HepG2 (cell line): ENCODE measurements around the gene ACD. TPM values are rescaled to one million over a fixed set of nuclear protein-coding genes. Genes with fewer than 3 reads are reported as not detected.

Source experiments
- ARNT2 ChIP-seq: sonication (generic); formaldehyde crosslinking; IDR thresholded peaks from 2 replicates; pipeline ENCODE4 v1.8.0; 2022; ENCODE audit warnings: mild to moderate bottlenecking, low read depth, missing genetic modification reagents, moderate library complexity
- DMAP1 ChIP-seq: IDR thresholded peaks from 2 replicates; pipeline ENCODE4 v1.6.1; 2016
- ELF3 ChIP-seq: IDR thresholded peaks from 2 replicates; pipeline ENCODE4 v1.6.1; 2016; ENCODE audit warnings: missing genetic modification reagents, missing compliant biosample characterization
- HDAC1 ChIP-seq: sonication (generic); formaldehyde crosslinking; IDR thresholded peaks from 2 replicates; pipeline ENCODE4 v1.5.1; 2020; ENCODE audit warnings: mild to moderate bottlenecking, missing genetic modification reagents
- HDAC2 ChIP-seq: sonication (generic); formaldehyde crosslinking; IDR thresholded peaks from 2 replicates; pipeline ENCODE4 v1.4.0; 2020; ENCODE audit warnings: missing genetic modification reagents
- HOXA5 ChIP-seq: sonication (generic); formaldehyde crosslinking; IDR thresholded peaks from 2 replicates; pipeline ENCODE4 v1.4.0; 2020; ENCODE audit warnings: missing genetic modification reagents
- HOXA7 ChIP-seq: sonication (generic); formaldehyde crosslinking; IDR thresholded peaks from 2 replicates; pipeline ENCODE4 v1.8.1; 2022; ENCODE audit warnings: mild to moderate bottlenecking, missing genetic modification reagents, moderate library complexity
- IRF2 ChIP-seq: IDR thresholded peaks from 2 replicates; pipeline ENCODE4 v1.6.1; 2018; ENCODE audit warnings: missing genetic modification reagents, missing compliant biosample characterization
- KAT7 ChIP-seq: IDR thresholded peaks from 2 replicates; pipeline ENCODE4 v1.6.1; 2018; ENCODE audit warnings: borderline replicate concordance, missing compliant biosample characterization
- MIER3 ChIP-seq: IDR thresholded peaks from 2 replicates; pipeline ENCODE4 v1.6.1; 2016; ENCODE audit warnings: missing compliant biosample characterization, borderline replicate concordance
- NRL ChIP-seq: sonication (generic); formaldehyde crosslinking; IDR thresholded peaks from 2 replicates; pipeline ENCODE4 v1.5.0; 2020; ENCODE audit warnings: missing genetic modification reagents, mild to moderate bottlenecking, moderate library complexity, borderline replicate concordance
- PAX8 ChIP-seq: sonication (generic); formaldehyde crosslinking; IDR thresholded peaks from 2 replicates; pipeline ENCODE4 v1.8.0; 2022; ENCODE audit warnings: mild to moderate bottlenecking, missing genetic modification reagents, borderline replicate concordance
- PCBP2 ChIP-seq: fragments of 200-400 bp; formaldehyde crosslinking; optimal IDR thresholded peaks from 2 replicates; pipeline ENCODE3; 2018; ENCODE audit warnings: low read length, low read depth; ENCODE audit not compliant: poor library complexity, severe bottlenecking
- TARDBP ChIP-seq: sonication (generic); formaldehyde crosslinking; IDR thresholded peaks from 2 replicates; pipeline ENCODE4 v1.8.0; 2022; ENCODE audit warnings: mild to moderate bottlenecking, missing genetic modification reagents
- ZMYM4 ChIP-seq: sonication (generic); formaldehyde crosslinking; IDR thresholded peaks from 2 replicates; pipeline ENCODE4 v1.8.1; 2023; ENCODE audit warnings: mild to moderate bottlenecking, missing genetic modification reagents
- ZNF232 ChIP-seq: sonication (generic); formaldehyde crosslinking; IDR thresholded peaks from 2 replicates; pipeline ENCODE4 v1.4.0; 2020; ENCODE audit warnings: missing genetic modification reagents, borderline replicate concordance
- ZNF264 ChIP-seq: sonication (generic); formaldehyde crosslinking; IDR thresholded peaks from 2 replicates; pipeline ENCODE4 v1.4.0; 2020; ENCODE audit warnings: missing genetic modification reagents
- polyA plus RNA-seq, 8 experiments: library from polyadenylated mRNA; depleted of rRNA in 3 of 8; stranded (reverse) in 7 of 8; unstranded in 1 of 8; fragments of >200 nt; fragmentation: Illumina TruSeq in 4 of 8; extraction: Trizol in 4 of 8; gene quantifications; 2 replicates each; pipeline versions ENCODE4 v1.2.1 to v1.2.3, GENCODE V29; 2011 to 2016; ENCODE audit warnings: low read depth in 4 of 8, missing spikeins in 1 of 8, mixed read lengths in 1 of 8; ENCODE audit not compliant: insufficient read depth in 1 of 8
- total RNA-seq, 5 experiments: library from RNA; depleted of rRNA; stranded (reverse); fragments of >200 nt; fragmentation: Illumina TruSeq; extraction: Trizol; gene quantifications; 2 replicates each; pipeline ENCODE4 v1.2.3, GENCODE V29; 2016; ENCODE audit warnings: low read depth in 1 of 5
- TF ChIP-seq, protein P1 (sequence below): IDR thresholded peaks from 2 replicates; pipeline ENCODE4 v1.6.1; 2018; ENCODE audit warnings: missing genetic modification reagents
- TF ChIP-seq, protein P2 (sequence below): sonication (generic); formaldehyde crosslinking; IDR thresholded peaks from 2 replicates; pipeline ENCODE4 v1.4.0; 2020; ENCODE audit warnings: mild to moderate bottlenecking, low read depth, missing genetic modification reagents
- TF ChIP-seq, protein P3 (sequence below): IDR thresholded peaks from 2 replicates; pipeline ENCODE4 v1.6.1; 2016
- TF ChIP-seq, protein P4 (sequence below): sonication (generic); formaldehyde crosslinking; conservative IDR thresholded peaks from 2 replicates; pipeline ENCODE4 v1.8.0; 2022; ENCODE audit warnings: mild to moderate bottlenecking, moderate library complexity, missing genetic modification reagents
- TF ChIP-seq, protein P5 (sequence below): sonication (generic); formaldehyde crosslinking; IDR thresholded peaks from 2 replicates; pipeline ENCODE4 v1.8.1; 2023; ENCODE audit warnings: mild to moderate bottlenecking, missing genetic modification reagents

The ACD gene
- total and polyA plus RNA-seq, 2 of the 13 experiments (the other 11 are each of a cell fraction or from before 2014, with no cell fraction given) = 32.6 to 38.3 TPM

DNA sequence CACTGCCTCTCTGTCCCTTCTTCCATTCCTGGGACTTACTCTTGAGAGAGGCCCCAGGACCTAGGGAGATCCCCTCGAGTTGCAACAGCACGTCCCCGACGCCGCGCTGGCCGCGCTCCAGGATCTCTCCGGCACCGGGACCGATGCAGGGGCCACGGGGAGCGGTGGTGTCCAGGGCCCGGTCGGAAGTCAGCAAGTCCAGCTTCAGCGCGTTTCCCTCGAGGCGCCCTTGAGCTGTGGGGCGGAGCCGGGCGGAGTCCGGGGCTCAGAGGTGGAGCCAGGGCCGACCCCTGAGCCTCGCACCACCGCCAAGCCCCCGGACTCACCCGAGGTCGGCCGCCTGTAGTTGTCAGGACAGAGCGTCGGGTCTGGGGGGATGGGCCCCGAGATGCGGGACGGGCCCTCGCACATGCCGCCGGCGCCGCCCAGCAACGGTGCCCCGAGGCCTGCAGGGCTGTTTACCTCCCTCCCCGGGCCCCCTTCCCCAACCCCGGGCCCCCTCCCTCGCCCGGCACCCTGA is 6.0 kb upstream of the ACD start (continued):
- TF ChIP-seq, protein P1, sequence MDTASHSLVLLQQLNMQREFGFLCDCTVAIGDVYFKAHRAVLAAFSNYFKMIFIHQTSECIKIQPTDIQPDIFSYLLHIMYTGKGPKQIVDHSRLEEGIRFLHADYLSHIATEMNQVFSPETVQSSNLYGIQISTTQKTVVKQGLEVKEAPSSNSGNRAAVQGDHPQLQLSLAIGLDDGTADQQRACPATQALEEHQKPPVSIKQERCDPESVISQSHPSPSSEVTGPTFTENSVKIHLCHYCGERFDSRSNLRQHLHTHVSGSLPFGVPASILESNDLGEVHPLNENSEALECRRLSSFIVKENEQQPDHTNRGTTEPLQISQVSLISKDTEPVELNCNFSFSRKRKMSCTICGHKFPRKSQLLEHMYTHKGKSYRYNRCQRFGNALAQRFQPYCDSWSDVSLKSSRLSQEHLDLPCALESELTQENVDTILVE (CRISPR knock-in tag) = peak; percentile 87; the same call in 1 of the 2 replicates
- TF ChIP-seq HDAC1 (CRISPR knock-in tag) = peak; percentile 28; the same call in 1 of the 2 replicates
- TF ChIP-seq MIER3 (CRISPR knock-in tag) = peak; percentile 19; the same call in 1 of the 2 replicates
- peak; percentile 71; the same call in 1 of the 2 replicates for TF ChIP-seq NRL (CRISPR knock-in tag)
- TF ChIP-seq, protein P2, sequence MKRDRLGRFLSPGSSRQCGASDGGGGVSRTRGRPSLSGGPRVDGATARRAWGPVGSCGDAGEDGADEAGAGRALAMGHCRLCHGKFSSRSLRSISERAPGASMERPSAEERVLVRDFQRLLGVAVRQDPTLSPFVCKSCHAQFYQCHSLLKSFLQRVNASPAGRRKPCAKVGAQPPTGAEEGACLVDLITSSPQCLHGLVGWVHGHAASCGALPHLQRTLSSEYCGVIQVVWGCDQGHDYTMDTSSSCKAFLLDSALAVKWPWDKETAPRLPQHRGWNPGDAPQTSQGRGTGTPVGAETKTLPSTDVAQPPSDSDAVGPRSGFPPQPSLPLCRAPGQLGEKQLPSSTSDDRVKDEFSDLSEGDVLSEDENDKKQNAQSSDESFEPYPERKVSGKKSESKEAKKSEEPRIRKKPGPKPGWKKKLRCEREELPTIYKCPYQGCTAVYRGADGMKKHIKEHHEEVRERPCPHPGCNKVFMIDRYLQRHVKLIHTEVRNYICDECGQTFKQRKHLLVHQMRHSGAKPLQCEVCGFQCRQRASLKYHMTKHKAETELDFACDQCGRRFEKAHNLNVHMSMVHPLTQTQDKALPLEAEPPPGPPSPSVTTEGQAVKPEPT (CRISPR knock-in tag) = 0 out of 2 replicates have a peak, but pooled peaks have one; percentile 18
- TF ChIP-seq ZNF232 (CRISPR knock-in tag) = no peak; the same call in none of the 2 replicates
- TF ChIP-seq ARNT2 (CRISPR knock-in tag) = 0 out of 2 replicates have a peak, but pooled peaks have one; percentile 29
- TF ChIP-seq DMAP1 (CRISPR knock-in tag) = peak; percentile 45; the same call in 1 of the 2 replicates
- TF ChIP-seq HOXA5 = 0 out of 2 replicates have a peak, but pooled peaks have one; percentile 52
- peak; percentile 30; the same call in 1 of the 2 replicates for TF ChIP-seq KAT7 (CRISPR knock-in tag)
- TF ChIP-seq, protein P3, sequence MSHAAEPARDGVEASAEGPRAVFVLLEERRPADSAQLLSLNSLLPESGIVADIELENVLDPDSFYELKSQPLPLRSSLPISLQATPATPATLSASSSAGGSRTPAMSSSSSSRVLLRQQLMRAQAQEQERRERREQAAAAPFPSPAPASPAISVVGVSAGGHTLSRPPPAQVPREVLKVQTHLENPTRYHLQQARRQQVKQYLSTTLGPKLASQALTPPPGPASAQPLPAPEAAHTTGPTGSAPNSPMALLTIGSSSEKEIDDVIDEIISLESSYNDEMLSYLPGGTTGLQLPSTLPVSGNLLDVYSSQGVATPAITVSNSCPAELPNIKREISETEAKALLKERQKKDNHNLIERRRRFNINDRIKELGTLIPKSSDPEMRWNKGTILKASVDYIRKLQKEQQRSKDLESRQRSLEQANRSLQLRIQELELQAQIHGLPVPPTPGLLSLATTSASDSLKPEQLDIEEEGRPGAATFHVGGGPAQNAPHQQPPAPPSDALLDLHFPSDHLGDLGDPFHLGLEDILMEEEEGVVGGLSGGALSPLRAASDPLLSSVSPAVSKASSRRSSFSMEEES (CRISPR knock-in tag) = no peak
- no peak for TF ChIP-seq PCBP2
- peak; percentile 34; the same call in 1 of the 2 replicates for TF ChIP-seq ELF3 (CRISPR knock-in tag)
- TF ChIP-seq HOXA7 (CRISPR knock-in tag) = no peak
- TF ChIP-seq PAX8 = 0 out of 2 replicates have a peak, but pooled peaks have one; percentile 17
- TF ChIP-seq, protein P4, sequence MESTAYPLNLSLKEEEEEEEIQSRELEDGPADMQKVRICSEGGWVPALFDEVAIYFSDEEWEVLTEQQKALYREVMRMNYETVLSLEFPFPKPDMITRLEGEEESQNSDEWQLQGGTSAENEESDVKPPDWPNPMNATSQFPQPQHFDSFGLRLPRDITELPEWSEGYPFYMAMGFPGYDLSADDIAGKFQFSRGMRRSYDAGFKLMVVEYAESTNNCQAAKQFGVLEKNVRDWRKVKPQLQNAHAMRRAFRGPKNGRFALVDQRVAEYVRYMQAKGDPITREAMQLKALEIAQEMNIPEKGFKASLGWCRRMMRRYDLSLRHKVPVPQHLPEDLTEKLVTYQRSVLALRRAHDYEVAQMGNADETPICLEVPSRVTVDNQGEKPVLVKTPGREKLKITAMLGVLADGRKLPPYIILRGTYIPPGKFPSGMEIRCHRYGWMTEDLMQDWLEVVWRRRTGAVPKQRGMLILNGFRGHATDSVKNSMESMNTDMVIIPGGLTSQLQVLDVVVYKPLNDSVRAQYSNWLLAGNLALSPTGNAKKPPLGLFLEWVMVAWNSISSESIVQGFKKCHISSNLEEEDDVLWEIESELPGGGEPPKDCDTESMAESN (CRISPR knock-in tag) = peak; percentile 73
- TF ChIP-seq, protein P5, sequence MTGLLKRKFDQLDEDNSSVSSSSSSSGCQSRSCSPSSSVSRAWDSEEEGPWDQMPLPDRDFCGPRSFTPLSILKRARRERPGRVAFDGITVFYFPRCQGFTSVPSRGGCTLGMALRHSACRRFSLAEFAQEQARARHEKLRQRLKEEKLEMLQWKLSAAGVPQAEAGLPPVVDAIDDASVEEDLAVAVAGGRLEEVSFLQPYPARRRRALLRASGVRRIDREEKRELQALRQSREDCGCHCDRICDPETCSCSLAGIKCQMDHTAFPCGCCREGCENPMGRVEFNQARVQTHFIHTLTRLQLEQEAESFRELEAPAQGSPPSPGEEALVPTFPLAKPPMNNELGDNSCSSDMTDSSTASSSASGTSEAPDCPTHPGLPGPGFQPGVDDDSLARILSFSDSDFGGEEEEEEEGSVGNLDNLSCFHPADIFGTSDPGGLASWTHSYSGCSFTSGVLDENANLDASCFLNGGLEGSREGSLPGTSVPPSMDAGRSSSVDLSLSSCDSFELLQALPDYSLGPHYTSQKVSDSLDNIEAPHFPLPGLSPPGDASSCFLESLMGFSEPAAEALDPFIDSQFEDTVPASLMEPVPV (CRISPR knock-in tag) = peak; percentile 89; the same call in 1 of the 2 replicates
- peak; percentile 44; the same call in 1 of the 2 replicates for TF ChIP-seq HDAC2 (CRISPR knock-in tag)
- 0 out of 2 replicates have a peak, but pooled peaks have one; percentile 40 for TF ChIP-seq IRF2
- peak; percentile 29 for TF ChIP-seq ZNF264
- peak; percentile 79 for TF ChIP-seq ZMYM4 (CRISPR knock-in tag)
- peak; percentile 62; the same call in 1 of the 2 replicates for TF ChIP-seq TARDBP
